GM19193 (cell line): ENCODE measurements around the gene RFX1.

Experiments
- POLR2A ChIP-seq: IDR thresholded peaks from 4 replicates; pipeline ENCODE4 v1.6.1; 2011; ENCODE audit not compliant: insufficient read depth, insufficient read length; ENCODE audit errors: extremely low read depth

The RFX1 gene

GRCh38 chr19:13938301-13939064 lies 67.6 kb downstream of the RFX1 start, which contains the start of gene PODNL1:
Gene PODNL1, minus strand, starts transcription at chr19:13938417. Its CDS starts 236 bp downstream, at chr19:13938181.
- no peak for TF ChIP-seq POLR2A

- no peak for TF ChIP-seq POLR2A
Observed at GRCh38 chr19:13937479-13938300, 68.4 kb downstream of the RFX1 start.

GRCh38 chr19:13935765-13936510 lies 70.2 kb downstream of the RFX1 start:
- no peak for TF ChIP-seq POLR2A

- no peak for TF ChIP-seq POLR2A
Observed at GRCh38 chr19:13934785-13935109, 71.4 kb downstream of the RFX1 start.

- TF ChIP-seq POLR2A, result no peak
Observed at GRCh38 chr19:13932911-13933393, 73.2 kb downstream of the RFX1 start.

- no peak for TF ChIP-seq POLR2A
Observed at GRCh38 chr19:13932149-13932637, 73.9 kb downstream of the RFX1 start.

- TF ChIP-seq POLR2A, result no peak
Observed at GRCh38 chr19:13931391-13932148, 74.5 kb downstream of the RFX1 start.

GRCh38 chr19:13930402-13930801 lies 75.7 kb downstream of the RFX1 start:
- TF ChIP-seq POLR2A, result no peak

GRCh38 chr19:13929956-13930355 lies 76.2 kb downstream of the RFX1 start:
- TF ChIP-seq POLR2A, result no peak

- no peak for TF ChIP-seq POLR2A
Observed at GRCh38 chr19:13929340-13929739, 76.8 kb downstream of the RFX1 start.

GRCh38 chr19:13926715-13927114 lies 79.4 kb downstream of the RFX1 start:
- no peak for TF ChIP-seq POLR2A

GRCh38 chr19:13926010-13926409 lies 80.1 kb downstream of the RFX1 start:
- TF ChIP-seq POLR2A, result no peak

- TF ChIP-seq POLR2A, result no peak
Observed at GRCh38 chr19:13923194-13923987, 82.7 kb downstream of the RFX1 start.
